ENCODE results near the gene PADI6. TPM values are rescaled to one million over a fixed set of nuclear protein-coding genes. Genes with fewer than 3 reads are reported as not detected.

PADI6 gene
- total RNA-seq, 1 donor from 2014 or later: not detected

GRCh38 chr1:17377325-17377953 lies 5.4 kb downstream of the PADI6 start:
- DNase-seq (ENCODE audit: extremely low spot score, unreplicated experiment): no peak

GRCh38 chr1:17381161-17381560 lies 9.2 kb downstream of the PADI6 start:
- Mint-ChIP-seq H3K27ac (no peak overlapping the region), H3K4me1 (ENCODE audit: unreplicated experiment) (peaks cover 10% of the 10 kb centered on the region), H3K27me3 (peaks cover 17% of the 10 kb centered on the region), H3K9me3 (peaks cover 4% of the 10 kb centered on the region), H3K4me3 (no peak overlapping the region), H3K36me3 (no peaks in the 10 kb centered on the region)
- no peak for DNase-seq (ENCODE audit: extremely low spot score, unreplicated experiment)
- TF ChIP-seq CTCF (conservative IDR thresholded peaks at IDR 0.05): no peak

More at GRCh38 chr1:17377325-17377953, 5.4 kb downstream of the PADI6 start:
- H3K4me3 Mint-ChIP-seq: peak overlapping the region; percentile 46
- H3K4me1 Mint-ChIP-seq (ENCODE audit: unreplicated experiment): peaks cover 10% of the 10 kb centered on the region
- TF ChIP-seq CTCF (conservative IDR thresholded peaks at IDR 0.05): no peak
- peaks cover 9% of the 10 kb centered on the region for H3K9me3 Mint-ChIP-seq
- H3K27me3 Mint-ChIP-seq: peaks cover 12% of the 10 kb centered on the region
- H3K36me3 Mint-ChIP-seq: no peaks in the 10 kb centered on the region
- H3K27ac Mint-ChIP-seq: peak overlapping the region; percentile 92

GRCh38 chr1:17392199-17392740 lies 20.3 kb downstream of the PADI6 start:
- H3K4me3 Mint-ChIP-seq: no peak overlapping the region
- no peak for TF ChIP-seq CTCF (conservative IDR thresholded peaks at IDR 0.05)
- no peaks in the 10 kb centered on the region for H3K36me3 Mint-ChIP-seq
- no peak overlapping the region for H3K27ac Mint-ChIP-seq
- no peak for DNase-seq (ENCODE audit: extremely low spot score, unreplicated experiment)
- H3K4me1 Mint-ChIP-seq (ENCODE audit: unreplicated experiment): no peaks in the 10 kb centered on the region
- peaks cover 8% of the 10 kb centered on the region for H3K27me3 Mint-ChIP-seq
- no peaks in the 10 kb centered on the region for H3K9me3 Mint-ChIP-seq

- TF ChIP-seq CTCF (conservative IDR thresholded peaks at IDR 0.05): no peak
- no peaks in the 10 kb centered on the region for H3K9me3 Mint-ChIP-seq
- no peaks in the 10 kb centered on the region for H3K4me1 Mint-ChIP-seq (ENCODE audit: unreplicated experiment)
- no peak overlapping the region for H3K27ac Mint-ChIP-seq
- no peaks in the 10 kb centered on the region for H3K36me3 Mint-ChIP-seq
- no peak for DNase-seq (ENCODE audit: extremely low spot score, unreplicated experiment)
- peaks cover 8% of the 10 kb centered on the region for H3K27me3 Mint-ChIP-seq
- no peak overlapping the region for H3K4me3 Mint-ChIP-seq
Measured at GRCh38 chr1:17393230-17393629, 21.2 kb downstream of the PADI6 start.

GRCh38 chr1:17397910-17398695 lies 26.1 kb downstream of the PADI6 start:
- no peaks in the 10 kb centered on the region for H3K4me1 Mint-ChIP-seq (ENCODE audit: unreplicated experiment)
- DNase-seq (ENCODE audit: extremely low spot score, unreplicated experiment): no peak
- no peaks in the 10 kb centered on the region for H3K36me3 Mint-ChIP-seq
- no peak overlapping the region for H3K4me3 Mint-ChIP-seq
- H3K27me3 Mint-ChIP-seq: peaks cover 6% of the 10 kb centered on the region
- TF ChIP-seq CTCF (conservative IDR thresholded peaks at IDR 0.05): no peak
- no peak overlapping the region for H3K27ac Mint-ChIP-seq
- H3K9me3 Mint-ChIP-seq: no peaks in the 10 kb centered on the region
